Thoracic aorta (tissue), 2 donors: ENCODE results near the gene STS. TPM values are rescaled to one million over a fixed set of nuclear protein-coding genes. Genes with fewer than 3 reads are reported as not detected.
A peak's percentile ranks its signal among the peaks of the same experiment; 100 is the strongest.

Source experiments
- ATAC-seq: fragments of 150-250 bp; one replicate; pipeline ENCODE4 v1.8.0; 2017; ENCODE audit warnings: low read depth; ENCODE audit not compliant: insufficient number of reproducible peaks, low FRiP score
- DNase-seq: peaks from one replicate; pipeline ENCODE4 v3.0.0-alpha.2; 2020; ENCODE audit warnings: low spot score
- H3K27ac ChIP-seq, 2 donors: fragments of 200-600 bp; sonication (generic); 1 replicate in 1 of 2; 2 replicates in 1 of 2; pipeline ENCODE4 v1.5.1; 2016; ENCODE audit warnings: mild to moderate bottlenecking in 2 of 2, moderate library complexity in 2 of 2
- H3K27me3 ChIP-seq: fragments of 200-600 bp; sonication (generic); replicated peaks from 2 replicates; pipeline ENCODE4 v1.6.0; 2016; ENCODE audit warnings: mild to moderate bottlenecking; ENCODE audit not compliant: insufficient read depth
- H3K36me3 ChIP-seq: fragments of 200-600 bp; sonication (generic); one replicate; pipeline ENCODE4 v1.5.1; 2016
- H3K4me1 ChIP-seq, 2 donors: fragments of 200-600 bp; sonication (generic); 1 replicate in 1 of 2; 2 replicates in 1 of 2; pipeline versions ENCODE4 v1.5.1 to v1.6.0; 2016; ENCODE audit warnings: low read depth in 2 of 2, mild to moderate bottlenecking in 1 of 2; ENCODE audit not compliant: control insufficient read depth in 1 of 2
- H3K4me3 ChIP-seq: fragments of 200-600 bp; sonication (generic); 2 replicates; pipeline ENCODE4 v1.5.1; 2016; ENCODE audit warnings: mild to moderate bottlenecking
- H3K9me3 ChIP-seq: fragments of 200-600 bp; sonication (generic); 2 replicates; pipeline ENCODE4 v1.5.1; 2016
- CTCF ChIP-seq: fragments of 200-600 bp; sonication (generic); IDR thresholded peaks from one replicate; pipeline ENCODE4 v1.5.1; 2019; ENCODE audit warnings: antibody characterized with exemption
- total RNA-seq, 2 donors: library from RNA; depleted of rRNA; stranded (reverse); fragments of >200 nt; gene quantifications; one replicate each; pipeline versions ENCODE4 v1.1.0 to v1.2.3, GENCODE V29; 2016

Gene STS
- total RNA-seq, 2 donors from 2014 or later: 7.8 to 8.5 TPM

GRCh38 chrX:7109049-7109531 is 38.4 kb upstream of the STS start:
- no peak overlapping the region for H3K27ac ChIP-seq
- no peaks in the 10 kb centered on the region for H3K27me3 ChIP-seq
- H3K4me3 ChIP-seq: peak overlapping the region; percentile 24
- DNase-seq (no peak), ATAC-seq (no peak)
- H3K36me3 ChIP-seq: no peaks in the 10 kb centered on the region
- H3K9me3 ChIP-seq: no peaks in the 10 kb centered on the region
- TF ChIP-seq CTCF: no peak
- no peaks in the 10 kb centered on the region for H3K4me1 ChIP-seq

GRCh38 chrX:7109838-7110793 is 37.4 kb upstream of the STS start:
- H3K27ac ChIP-seq: no peak overlapping the region
- no peak overlapping the region for H3K4me3 ChIP-seq
- no peaks in the 10 kb centered on the region for H3K9me3 ChIP-seq
- H3K27me3 ChIP-seq: no peaks in the 10 kb centered on the region
- no peaks in the 10 kb centered on the region for H3K36me3 ChIP-seq
- TF ChIP-seq CTCF: no peak
- ATAC-seq (no peak), DNase-seq (no peak)
- no peaks in the 10 kb centered on the region for H3K4me1 ChIP-seq

GRCh38 chrX:7110821-7111276 is 36.7 kb upstream of the STS start:
- H3K4me3 ChIP-seq: no peak overlapping the region
- ATAC-seq (no peak), DNase-seq (no peak)
- no peaks in the 10 kb centered on the region for H3K27me3 ChIP-seq
- H3K4me1 ChIP-seq: no peaks in the 10 kb centered on the region
- TF ChIP-seq CTCF: no peak
- H3K9me3 ChIP-seq: no peaks in the 10 kb centered on the region
- H3K36me3 ChIP-seq: no peaks in the 10 kb centered on the region
- H3K27ac ChIP-seq: no peak overlapping the region

- no peak for TF ChIP-seq CTCF
Observed at GRCh38 chrX:7111518-7111917, 36.0 kb upstream of the STS start.

GRCh38 chrX:7112071-7112470 is 35.4 kb upstream of the STS start:
- no peak overlapping the region for H3K27ac ChIP-seq
- no peak overlapping the region for H3K4me3 ChIP-seq
- H3K4me1 ChIP-seq: no peaks in the 10 kb centered on the region
- H3K27me3 ChIP-seq: no peaks in the 10 kb centered on the region
- ATAC-seq (no peak), DNase-seq (no peak)
- no peaks in the 10 kb centered on the region for H3K36me3 ChIP-seq
- no peak for TF ChIP-seq CTCF
- H3K9me3 ChIP-seq: no peaks in the 10 kb centered on the region

More at GRCh38 chrX:7111518-7111917, 36.0 kb upstream of the STS start:
- Histone ChIP-seq H3K4me1 (no peaks in the 10 kb centered on the region), H3K36me3 (no peaks in the 10 kb centered on the region), H3K4me3 (no peak overlapping the region), H3K9me3 (no peaks in the 10 kb centered on the region), H3K27me3 (no peaks in the 10 kb centered on the region), H3K27ac (no peak overlapping the region)
- ATAC-seq (no peak), DNase-seq (no peak)
